Spinal cord (tissue), 10 donors: ENCODE results near the gene DARS2. TPM values are rescaled to one million over a fixed set of nuclear protein-coding genes. Genes with fewer than 3 reads are reported as not detected.
"Not testable (repeated sequence)": the region's sequence is repeated elsewhere in the genome, so short reads cannot be mapped to it uniquely, and the experiment has no call there.

ENCODE experiments used
- DNase-seq, 6 donors: peaks; one replicate each; pipeline versions ENCODE4 v3.0.0 to v3.0.0-alpha.2; 2013 to 2015; ENCODE audit warnings: low spot score in 6 of 6, low read depth in 4 of 6
- H3K27ac ChIP-seq: one replicate; pipeline ENCODE4 v1.5.1; 2013; ENCODE audit warnings: low read depth, low read length, control low read depth
- H3K27me3 ChIP-seq: one replicate; pipeline ENCODE4 v1.6.1; 2013; ENCODE audit warnings: low read length; ENCODE audit not compliant: control insufficient read depth, insufficient read depth
- H3K36me3 ChIP-seq: one replicate; pipeline ENCODE4 v1.6.1; 2013; ENCODE audit warnings: low read length; ENCODE audit not compliant: control insufficient read depth, insufficient read depth
- H3K4me1 ChIP-seq: one replicate; pipeline ENCODE4 v1.6.1; 2013; ENCODE audit warnings: low read length; ENCODE audit not compliant: control insufficient read depth, insufficient read depth
- H3K4me3 ChIP-seq: one replicate; pipeline ENCODE4 v1.5.1; 2013; ENCODE audit warnings: low read depth, low read length, control low read depth
- H3K9me3 ChIP-seq: one replicate; pipeline ENCODE4 v1.6.1; 2013; ENCODE audit warnings: low read length; ENCODE audit not compliant: control insufficient read depth, insufficient read depth
- WGBS: methylation state at CpG from one replicate; pipeline ENCODE4 v1.1.5; 2013; ENCODE audit warnings: missing lambda C conversion rate; ENCODE audit not compliant: insufficient coverage; 5-methylcytosine and 5-hydroxymethylcytosine counted together
- polyA plus RNA-seq, 2 donors: library from polyadenylated mRNA; unstranded; fragments of 120-200 nt; gene quantifications; one replicate each; pipeline ENCODE4 v1.2.1, GENCODE V29; 2013; ENCODE audit not compliant: insufficient read length in 2 of 2
- total RNA-seq, 2 donors: library from RNA; depleted of rRNA in 1 of 2; stranded (reverse); fragments of 120-200 nt in 1 of 2; fragments of >200 nt in 1 of 2; gene quantifications; one replicate each; pipeline versions ENCODE4 v1.2.3 to v1.2.4, GENCODE V29; 2013 to 2014
- donor health status: healthy.

The DARS2 gene
- total and polyA plus RNA-seq, 4 donors = 15.9 to 18.5 (median 17.7) TPM

DNA sequence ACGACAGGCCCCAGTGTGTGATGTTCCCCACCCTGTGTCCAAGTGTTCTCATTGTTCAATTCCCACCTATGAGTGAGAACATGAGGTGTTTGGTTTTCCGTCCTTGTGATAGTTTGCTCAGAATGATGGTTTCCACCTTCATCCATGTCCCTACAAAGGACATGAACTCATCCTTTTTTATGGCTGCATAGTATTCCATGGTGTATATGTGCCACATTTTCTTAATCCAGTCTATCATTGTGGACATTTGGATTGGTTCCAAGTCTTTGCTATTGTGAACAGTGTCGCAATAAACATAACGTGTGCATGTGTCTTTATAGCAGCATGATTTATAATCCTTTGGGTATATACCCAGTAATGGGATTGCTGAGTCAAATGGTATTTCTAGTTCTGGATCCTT is 56.6 kb downstream of the DARS2 start:
- H3K36me3 ChIP-seq = peaks cover 27% of the 10 kb centered on the region
- H3K9me3 ChIP-seq, DNase-seq, H3K4me1 ChIP-seq, H3K4me3 ChIP-seq, H3K27ac ChIP-seq, H3K27me3 ChIP-seq: not testable (repeated sequence)
- no CpG with 5 or more reads among the region's 4 CpGs for WGBS

DNA sequence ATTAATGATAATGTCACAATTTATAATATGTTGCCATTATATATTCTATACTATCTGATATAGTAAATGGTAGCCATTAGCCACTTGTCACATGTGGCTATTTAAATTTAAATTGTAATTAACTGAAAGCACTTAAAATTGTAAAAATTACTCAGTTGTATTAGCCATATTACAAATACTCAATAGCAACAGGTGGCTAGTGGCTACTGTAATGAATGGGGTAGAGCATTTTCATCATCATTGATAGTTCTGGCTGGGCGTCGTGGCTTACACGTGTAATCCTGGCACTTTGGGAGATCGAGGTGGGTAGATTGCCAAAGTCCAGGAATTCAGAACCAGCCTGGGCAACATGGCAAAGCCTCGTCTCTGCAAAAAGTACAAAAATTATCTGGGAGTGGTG is 60.2 kb downstream of the DARS2 start:
- no peaks in the 10 kb centered on the region for H3K4me1 ChIP-seq
- H3K9me3 ChIP-seq = no peaks in the 10 kb centered on the region
- H3K27ac ChIP-seq = no peak overlapping the region
- H3K4me3 ChIP-seq = no peak overlapping the region
- DNase-seq = no peak
- H3K36me3 ChIP-seq = peaks cover 18% of the 10 kb centered on the region
- H3K27me3 ChIP-seq = no peaks in the 10 kb centered on the region
- 94% methylated on average over 5 of the region's 5 CpGs for WGBS

DNA sequence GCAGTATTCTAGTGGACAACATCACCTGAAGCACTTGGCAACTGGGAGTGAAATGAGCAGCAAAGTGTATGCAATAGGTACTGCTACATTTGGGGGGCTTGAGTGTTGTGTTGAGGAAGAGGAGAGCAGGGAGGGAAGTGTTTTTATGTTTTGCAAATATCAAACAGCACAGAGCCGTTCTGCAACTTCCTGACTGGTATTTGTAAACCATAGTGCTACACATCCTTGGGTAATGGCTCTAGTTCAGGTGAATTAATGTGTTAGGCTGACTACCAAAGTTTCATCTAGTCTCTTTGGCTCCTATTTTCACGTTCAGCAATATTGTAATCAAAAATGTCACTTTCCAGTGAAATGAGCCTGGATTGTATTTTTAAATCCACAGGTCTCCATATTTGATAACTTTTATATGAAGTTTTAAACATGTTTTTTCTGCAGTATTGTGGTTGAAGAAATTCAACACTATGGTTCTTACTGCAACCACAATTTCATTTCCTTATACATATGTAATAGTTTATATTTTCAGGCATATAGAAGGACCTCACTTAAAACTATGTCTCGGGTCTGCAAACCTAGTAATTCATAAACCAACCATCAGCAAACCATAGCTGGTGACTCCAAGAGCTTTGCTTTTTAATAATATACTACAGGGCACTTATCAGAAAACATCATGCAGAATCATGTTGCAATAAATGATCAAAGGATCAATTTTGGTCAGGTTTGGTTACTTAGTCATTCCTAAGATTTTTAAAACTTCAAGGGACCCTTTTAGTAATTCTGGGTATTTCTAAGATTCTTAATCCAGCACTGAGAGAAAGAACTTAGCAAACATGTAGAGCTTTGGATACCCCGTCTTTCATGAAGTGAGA is 62.5 kb downstream of the DARS2 start:
- Histone ChIP-seq H3K4me1 (no peaks in the 10 kb centered on the region), H3K9me3 (no peaks in the 10 kb centered on the region), H3K4me3 (no peak overlapping the region), H3K27me3 (no peaks in the 10 kb centered on the region), H3K36me3 (peaks cover 11% of the 10 kb centered on the region), H3K27ac (no peak overlapping the region)
- DNase-seq = no peak
- WGBS = 100% methylated on average over 1 of the region's 4 CpGs

DNA sequence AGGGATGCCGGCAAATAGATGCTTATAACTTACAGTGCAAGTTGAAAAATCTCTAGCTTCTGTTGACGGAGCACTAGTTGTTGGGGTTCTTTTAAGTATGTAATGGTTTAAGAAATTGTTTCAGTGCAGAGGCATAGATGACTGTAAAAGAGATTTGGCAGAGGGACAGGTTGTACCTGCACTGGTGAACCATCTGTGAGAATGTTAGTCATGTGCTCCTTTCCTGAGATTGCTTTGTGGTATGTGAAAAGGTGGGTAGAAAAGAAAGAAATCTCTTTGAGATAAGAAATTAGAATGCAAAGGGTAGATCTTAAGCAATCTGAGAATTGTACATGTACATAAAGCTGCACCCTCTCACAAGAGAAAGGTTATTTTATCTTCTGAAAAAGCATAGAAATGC is 63.2 kb downstream of the DARS2 start:
- Histone ChIP-seq H3K36me3 (peaks cover 11% of the 10 kb centered on the region), H3K27ac (no peak overlapping the region), H3K9me3 (no peaks in the 10 kb centered on the region), H3K4me1 (no peaks in the 10 kb centered on the region), H3K27me3 (no peaks in the 10 kb centered on the region), H3K4me3 (no peak overlapping the region)
- no peak for DNase-seq
- 100% methylated on average over 2 of the region's 2 CpGs for WGBS

DNA sequence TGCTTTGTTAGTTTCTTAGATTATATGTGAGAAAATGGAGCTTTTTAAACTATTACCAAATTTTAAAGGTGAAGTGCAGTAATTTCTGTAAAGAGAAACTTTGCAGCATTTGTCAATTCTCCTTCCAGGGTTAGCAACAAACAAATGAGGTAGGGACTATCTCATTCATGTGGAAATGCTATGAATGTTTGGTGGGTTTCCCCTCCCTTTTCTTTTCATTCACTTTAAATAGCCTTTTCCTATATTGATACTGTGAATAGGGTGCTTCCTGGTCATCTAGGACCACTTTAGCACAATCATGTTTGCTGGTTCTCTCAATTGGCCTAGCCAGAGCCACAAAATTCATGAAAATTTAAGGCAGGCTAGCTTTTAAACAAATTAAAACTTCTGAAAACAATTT is 64.3 kb downstream of the DARS2 start:
- H3K27ac ChIP-seq = no peak overlapping the region
- H3K4me1 ChIP-seq = no peaks in the 10 kb centered on the region
- DNase-seq = no peak
- H3K4me3 ChIP-seq = no peak overlapping the region
- H3K36me3 ChIP-seq = peaks cover 11% of the 10 kb centered on the region
- H3K9me3 ChIP-seq = no peaks in the 10 kb centered on the region
- H3K27me3 ChIP-seq = no peaks in the 10 kb centered on the region

DNA sequence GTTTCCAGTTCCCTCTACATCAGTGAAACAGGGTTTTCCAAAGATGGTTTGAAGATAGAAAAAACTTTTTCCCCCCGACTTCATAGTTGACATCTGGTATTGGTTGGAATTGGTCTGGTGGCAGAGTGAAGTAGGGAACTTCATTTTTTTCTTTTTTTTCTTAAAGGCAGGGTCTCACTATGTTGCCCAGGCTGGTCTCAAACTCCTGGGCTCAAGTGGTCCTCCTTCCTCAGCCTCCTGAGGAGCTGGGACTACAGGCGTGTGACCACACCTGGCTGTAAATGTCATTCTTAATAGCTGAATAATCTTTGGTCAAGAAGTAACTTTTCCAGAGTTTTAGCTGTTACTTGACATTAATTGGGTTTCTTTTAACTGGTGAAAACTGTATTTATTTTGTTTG is 65.4 kb downstream of the DARS2 start:
- H3K9me3 ChIP-seq = no peaks in the 10 kb centered on the region
- H3K4me3 ChIP-seq = no peak overlapping the region
- WGBS = 83% methylated on average over 1 of the region's 2 CpGs
- H3K36me3 ChIP-seq = peaks cover 11% of the 10 kb centered on the region
- no peak overlapping the region for H3K27ac ChIP-seq
- no peak for DNase-seq
- no peaks in the 10 kb centered on the region for H3K4me1 ChIP-seq
- H3K27me3 ChIP-seq = no peaks in the 10 kb centered on the region

DNA sequence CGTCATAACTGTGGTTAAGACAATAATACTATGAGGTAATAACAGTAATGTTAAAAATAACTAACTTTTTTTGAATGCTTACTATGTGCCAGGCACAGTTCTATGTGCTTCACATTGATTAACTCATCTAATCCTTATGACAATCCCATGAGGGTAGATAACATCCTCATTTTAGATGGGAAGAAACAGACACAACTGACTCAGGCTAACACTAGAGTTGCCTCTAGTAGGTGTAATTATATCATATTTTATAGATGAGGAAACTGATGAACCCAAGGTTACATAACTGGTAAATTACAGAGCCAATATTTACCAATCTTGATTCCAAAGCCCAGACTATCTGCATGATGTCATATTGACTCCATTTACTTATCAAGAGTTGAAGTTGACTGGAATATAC is 69.1 kb downstream of the DARS2 start:
- no peaks in the 10 kb centered on the region for H3K27me3 ChIP-seq
- DNase-seq = no peak
- no peaks in the 10 kb centered on the region for H3K4me1 ChIP-seq
- no peaks in the 10 kb centered on the region for H3K9me3 ChIP-seq
- no CpG with 5 or more reads among the region's 1 CpG for WGBS
- no peak overlapping the region for H3K27ac ChIP-seq
- no peak overlapping the region for H3K4me3 ChIP-seq
- H3K36me3 ChIP-seq = peaks cover 4% of the 10 kb centered on the region

DNA sequence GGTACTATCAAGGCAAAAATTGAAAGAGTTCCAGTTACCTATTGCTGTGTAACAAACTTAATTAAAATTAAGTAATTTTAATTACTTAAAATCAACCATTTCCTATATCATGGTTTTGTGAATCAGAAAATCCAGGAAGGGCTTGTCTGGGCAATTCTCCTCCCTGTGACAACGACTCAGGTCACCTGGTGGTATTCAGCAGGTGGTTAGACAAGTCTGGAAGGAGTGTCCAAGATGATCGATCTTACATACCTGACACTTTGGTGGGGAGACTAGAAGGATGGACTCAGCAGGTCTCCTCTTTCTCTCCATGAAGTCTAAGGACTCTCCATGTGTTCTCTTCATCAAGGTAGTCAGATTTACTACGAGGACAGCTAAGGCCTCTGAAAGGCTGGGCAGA is 69.7 kb downstream of the DARS2 start:
- Histone ChIP-seq H3K4me1 (no peaks in the 10 kb centered on the region), H3K4me3 (no peak overlapping the region), H3K36me3 (peaks cover 4% of the 10 kb centered on the region), H3K27ac (no peak overlapping the region), H3K27me3 (no peaks in the 10 kb centered on the region), H3K9me3 (no peaks in the 10 kb centered on the region)
- no CpG with 5 or more reads among the region's 3 CpGs for WGBS
- DNase-seq = no peak

DNA sequence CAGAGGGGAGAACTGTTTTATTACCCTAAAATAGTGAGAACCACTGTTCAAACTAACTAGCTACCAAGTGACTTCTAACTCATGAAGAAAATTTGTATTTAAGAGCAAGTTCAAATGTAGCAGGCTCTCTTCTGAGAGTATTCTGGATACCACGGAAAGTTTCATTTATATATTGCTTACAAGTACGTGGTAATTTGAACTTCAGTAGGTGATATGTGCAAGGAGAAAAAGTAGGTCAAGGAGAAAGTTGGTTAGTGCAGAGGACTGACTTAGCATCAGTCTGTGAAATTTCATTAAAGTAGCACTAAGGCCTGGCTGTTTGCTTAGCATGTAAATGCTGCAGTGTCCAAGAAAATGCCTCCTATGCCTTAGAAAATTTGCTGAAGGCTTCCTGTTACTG is 76.0 kb downstream of the DARS2 start:
- 87% methylated on average over 2 of the region's 2 CpGs for whole genome bisulfite sequencing
- H3K36me3 ChIP-seq = no peaks in the 10 kb centered on the region
- no peak for DNase-seq
- no peak overlapping the region for H3K4me3 ChIP-seq
- H3K4me1 ChIP-seq = no peaks in the 10 kb centered on the region
- no peaks in the 10 kb centered on the region for H3K9me3 ChIP-seq
- no peaks in the 10 kb centered on the region for H3K27me3 ChIP-seq
- no peak overlapping the region for H3K27ac ChIP-seq

DNA sequence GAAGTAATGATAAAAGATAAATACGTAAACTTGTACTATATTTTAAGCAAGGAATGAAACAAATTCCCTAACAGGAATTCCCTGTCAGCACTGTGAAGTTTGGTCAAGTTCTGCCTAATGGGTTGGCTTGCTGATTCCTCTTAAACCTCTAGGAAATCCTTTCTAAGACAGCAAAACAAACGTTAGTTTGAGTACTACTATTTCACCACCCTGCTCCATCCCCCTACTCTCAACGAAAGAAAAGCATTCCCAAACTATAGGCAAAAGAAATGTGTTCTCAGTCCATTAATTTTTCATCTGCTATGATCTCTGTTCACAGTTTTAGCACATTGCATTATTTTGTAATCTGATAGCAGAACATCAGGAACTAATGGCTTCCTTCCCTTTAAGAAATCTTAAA is 76.5 kb downstream of the DARS2 start:
- no peaks in the 10 kb centered on the region for H3K4me1 ChIP-seq
- WGBS = 49% methylated on average over 2 of the region's 3 CpGs
- no peaks in the 10 kb centered on the region for H3K9me3 ChIP-seq
- DNase-seq = no peak
- H3K27ac ChIP-seq = no peak overlapping the region
- H3K4me3 ChIP-seq = no peak overlapping the region
- H3K27me3 ChIP-seq = no peaks in the 10 kb centered on the region
- no peaks in the 10 kb centered on the region for H3K36me3 ChIP-seq
